ENCODE results near the gene EN2.

GRCh38 chr7:155422151-155422550 is 35.8 kb upstream of the EN2 start:
- TF ChIP-seq CTCF (IDR thresholded peaks at IDR 0.05) (no peak), POLR2A (IDR thresholded peaks at IDR 0.05) (no peak)
